HG02610 (cell line): Measurements from ENCODE around the gene CLEC18B.
"Not testable (repeated sequence)": the region's sequence is repeated elsewhere in the genome, so short reads cannot be mapped to it uniquely, and the experiment has no call there.

Source experiments
- ATAC-seq: cut with Tn5 transposase; IDR thresholded peaks from one replicate; pipeline ENCODE4 v1.9.1; 2021; ENCODE audit warnings: mild to moderate bottlenecking, moderate library complexity; ENCODE audit not compliant: unreplicated experiment

Gene CLEC18B

DNA sequence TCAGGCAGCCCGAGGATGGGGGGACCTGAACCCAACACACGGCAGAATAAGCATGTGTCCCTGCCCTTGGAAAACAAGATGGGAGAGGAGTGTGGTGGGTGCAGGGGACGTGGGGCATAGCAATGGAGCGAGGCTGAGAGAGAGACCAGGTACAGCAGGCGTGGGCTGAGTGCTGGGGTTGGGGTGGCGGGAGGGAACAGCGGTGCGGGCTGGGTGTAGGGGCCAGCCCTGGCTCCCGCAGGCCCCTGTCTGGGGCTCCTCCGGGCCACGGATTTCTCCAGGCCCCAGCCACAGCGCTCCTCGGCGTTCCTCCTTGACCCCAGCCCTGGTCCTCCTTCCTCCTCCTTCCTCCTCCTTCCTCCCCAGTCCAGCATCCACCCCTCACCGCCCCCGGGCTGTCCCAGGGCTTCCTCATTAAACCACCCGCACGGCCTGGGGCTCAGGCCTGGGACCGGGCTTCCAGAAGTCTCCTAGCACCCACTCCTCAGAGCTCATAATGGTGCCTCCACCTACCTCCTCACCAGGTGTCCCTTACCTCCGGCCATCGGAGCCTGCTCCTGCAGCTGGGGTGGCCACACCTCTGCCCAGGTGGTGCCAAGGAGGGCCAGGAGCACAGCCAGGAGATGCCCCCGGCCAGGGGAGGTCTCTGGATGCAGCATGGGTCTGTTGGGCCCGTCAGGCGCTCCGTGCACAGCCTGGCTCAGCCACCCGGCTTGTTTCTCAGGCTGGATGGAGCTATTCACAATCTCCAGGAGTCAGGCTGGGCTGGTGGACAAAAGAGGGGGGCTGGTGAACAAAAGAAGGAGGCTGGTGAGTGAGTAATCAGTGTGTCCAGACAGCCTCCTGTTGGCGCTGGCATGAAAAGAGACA is at the start of gene CLEC18B:
TSS of gene CLEC18B (minus strand) at position 867 of the 870 bp plus-strand sequence. CDS start at position 659, 208 bp downstream.
- not testable (repeated sequence) for ATAC-seq

DNA sequence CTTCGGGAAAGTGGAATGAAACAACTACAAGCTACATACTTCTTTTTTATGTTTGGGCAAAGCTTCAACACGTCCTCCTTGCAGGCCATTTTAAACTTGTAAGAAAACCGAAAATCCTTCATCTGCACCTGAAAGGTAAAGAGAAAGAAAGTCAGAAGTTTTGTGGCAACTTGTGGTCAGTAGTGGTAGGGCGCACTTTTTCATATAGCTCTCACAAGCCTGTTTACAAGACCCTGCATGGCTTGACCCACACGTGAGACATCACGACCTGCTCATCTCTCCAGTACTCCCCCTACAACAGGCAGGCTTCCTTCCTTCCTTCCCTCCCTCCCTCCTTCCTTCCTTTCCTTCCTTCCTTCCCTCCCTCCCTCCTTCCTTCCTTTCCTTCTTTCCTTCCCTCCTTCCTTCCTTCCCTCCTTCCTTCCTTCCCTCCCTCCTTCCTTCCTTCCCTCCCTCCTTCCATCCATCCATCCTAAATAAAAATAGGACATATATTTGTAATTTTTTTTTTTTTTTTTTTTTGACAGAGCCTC is 48.7 kb upstream of the CLEC18B start:
- no peak for ATAC-seq

DNA sequence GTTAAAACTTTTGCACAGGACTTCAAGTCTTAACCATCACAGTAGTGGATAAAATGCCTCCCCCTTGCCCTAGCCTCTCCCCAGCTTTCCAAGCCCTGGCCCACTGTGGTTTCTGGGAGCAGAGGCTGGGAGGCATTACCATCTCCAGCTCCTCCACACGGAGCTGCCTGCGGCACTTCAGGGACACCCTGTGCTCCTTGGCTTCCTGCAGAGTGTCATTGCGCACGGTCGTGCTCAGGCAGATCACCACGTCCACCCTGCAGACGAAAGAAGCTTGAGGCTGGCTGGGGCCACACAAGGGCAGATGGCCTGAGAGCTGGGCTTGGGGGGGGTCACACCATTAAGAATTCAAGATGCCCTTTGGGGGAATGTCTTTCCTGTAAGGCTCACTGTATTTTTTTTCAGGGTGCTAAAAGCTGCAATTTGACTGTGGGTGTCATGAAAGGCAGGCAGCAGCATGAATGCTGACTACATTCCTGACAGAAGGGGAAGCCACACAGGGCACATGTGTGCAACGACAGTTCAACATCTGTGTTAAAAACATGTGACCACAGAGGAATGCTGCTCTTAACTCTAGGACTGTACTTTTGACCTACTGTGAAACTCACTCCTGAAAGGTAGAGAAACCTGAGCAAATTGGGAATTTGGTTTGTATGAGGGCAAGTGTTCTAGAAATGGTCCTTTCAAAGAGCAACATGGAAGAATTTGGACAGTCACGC is 47.7 kb upstream of the CLEC18B start:
- ATAC-seq, result no peak

DNA sequence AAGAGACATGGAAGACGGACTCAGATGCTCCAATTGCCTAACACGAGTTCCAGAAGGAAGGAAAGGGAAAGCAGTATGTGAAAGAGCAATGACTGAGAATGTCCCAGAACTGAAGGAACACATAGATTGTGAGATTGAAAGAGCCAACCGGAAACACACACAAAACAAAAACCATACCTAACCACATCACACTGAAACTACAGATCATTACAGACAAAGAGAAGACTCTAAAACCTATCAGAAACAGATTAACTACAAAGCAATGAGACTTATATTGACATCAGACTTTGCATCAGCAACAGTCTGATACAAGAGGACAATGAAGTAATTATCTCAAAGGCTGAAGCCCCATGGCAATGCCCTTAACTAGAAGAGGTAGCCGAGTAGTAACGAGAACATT is 45.6 kb upstream of the CLEC18B start:
- ATAC-seq, result no peak

DNA sequence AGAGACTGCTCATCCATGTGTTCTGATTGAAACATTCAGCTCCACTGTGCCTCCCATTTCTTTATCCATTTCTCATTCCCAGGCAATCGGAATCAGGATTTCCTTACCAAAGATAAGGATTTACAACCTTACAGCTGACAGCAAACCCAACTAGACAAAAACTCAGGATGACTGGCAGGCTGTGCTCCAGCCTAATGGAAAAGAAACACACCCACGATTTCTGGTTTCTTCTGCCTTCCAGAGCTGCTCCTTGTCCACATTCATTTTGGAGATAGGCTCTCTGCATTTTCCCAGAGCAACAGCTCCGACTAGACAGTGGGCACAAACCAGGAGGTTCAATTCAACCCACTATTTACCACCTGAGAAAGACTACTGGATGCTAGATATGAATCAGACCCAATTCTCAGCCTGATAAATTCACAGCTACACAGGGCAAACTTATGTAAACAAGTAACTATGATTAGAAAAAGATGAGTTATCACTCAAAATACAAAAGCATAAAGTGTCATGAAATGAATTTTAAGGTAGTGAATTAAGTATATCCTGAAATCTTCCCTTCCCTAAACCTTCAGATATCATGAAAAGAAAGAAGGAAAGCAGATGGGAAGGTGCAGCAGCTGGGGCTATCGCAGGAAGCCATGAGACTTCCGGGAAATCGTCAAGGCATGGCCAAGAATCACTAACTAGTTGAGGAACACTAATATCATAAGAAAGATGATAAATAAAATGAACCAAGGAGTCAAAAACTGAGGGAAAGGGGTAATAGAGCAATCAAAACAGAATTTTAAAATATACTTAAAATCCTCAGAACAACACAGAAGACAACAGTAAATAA is 44.8 kb upstream of the CLEC18B start:
- no peak for ATAC-seq

DNA sequence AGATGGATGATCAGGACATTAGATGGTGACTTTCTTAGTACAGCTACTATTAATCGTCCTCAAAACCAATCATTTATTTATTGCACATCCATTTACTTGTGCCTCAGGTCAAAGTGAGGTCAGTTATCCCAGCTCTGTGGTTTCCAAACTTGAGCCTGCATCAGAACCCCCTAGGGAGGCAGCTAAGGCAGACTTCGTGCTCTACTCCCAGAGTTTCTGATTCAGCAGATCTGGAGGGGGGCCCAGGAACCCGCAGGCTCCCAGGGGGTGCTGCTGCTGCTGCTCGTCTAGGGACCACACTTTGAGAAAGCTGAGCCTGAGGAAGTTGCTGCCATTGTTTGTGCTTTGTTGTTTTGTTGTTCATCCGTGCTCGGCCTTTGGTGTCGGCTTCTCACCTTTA is 44.0 kb upstream of the CLEC18B start:
- ATAC-seq, result no peak

DNA sequence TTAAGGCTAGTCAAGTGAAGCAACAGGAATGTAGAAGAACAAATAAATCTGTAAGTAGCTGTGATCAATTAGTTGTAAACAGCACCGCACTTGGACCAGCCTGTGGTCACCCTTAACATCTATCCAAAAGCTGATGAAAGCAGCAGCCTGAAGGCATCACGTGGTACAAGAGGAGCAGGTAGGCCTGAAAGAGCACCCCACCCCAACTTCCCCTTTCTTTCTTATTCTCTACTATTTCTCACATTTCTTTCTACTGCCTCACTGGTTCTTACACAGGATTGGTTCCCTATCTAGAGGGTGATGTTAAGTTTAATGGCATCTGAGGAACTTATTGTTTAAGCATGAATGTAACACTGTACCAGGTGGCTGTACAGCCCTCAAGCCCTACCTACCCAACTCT is 42.6 kb upstream of the CLEC18B start:
- ATAC-seq, result no peak

DNA sequence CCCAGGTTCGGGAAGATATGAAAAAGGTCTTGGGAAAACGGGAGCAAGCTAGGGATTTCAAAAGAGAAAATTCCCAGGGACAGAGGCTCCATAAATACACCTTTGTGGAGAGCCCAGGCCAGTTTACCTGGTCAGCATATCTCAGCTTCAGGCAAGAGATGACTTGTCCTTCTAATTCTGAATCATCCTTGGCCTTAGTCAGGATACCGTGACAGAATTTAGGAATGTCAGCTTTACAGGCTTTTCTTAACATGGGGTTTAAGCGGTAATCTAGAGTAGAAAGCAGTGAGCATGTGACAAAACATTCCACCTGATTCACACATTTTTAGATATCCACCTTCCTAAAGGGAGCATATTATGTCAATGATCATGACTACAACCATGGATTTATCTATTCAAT is 41.1 kb upstream of the CLEC18B start:
- ATAC-seq, result no peak

DNA sequence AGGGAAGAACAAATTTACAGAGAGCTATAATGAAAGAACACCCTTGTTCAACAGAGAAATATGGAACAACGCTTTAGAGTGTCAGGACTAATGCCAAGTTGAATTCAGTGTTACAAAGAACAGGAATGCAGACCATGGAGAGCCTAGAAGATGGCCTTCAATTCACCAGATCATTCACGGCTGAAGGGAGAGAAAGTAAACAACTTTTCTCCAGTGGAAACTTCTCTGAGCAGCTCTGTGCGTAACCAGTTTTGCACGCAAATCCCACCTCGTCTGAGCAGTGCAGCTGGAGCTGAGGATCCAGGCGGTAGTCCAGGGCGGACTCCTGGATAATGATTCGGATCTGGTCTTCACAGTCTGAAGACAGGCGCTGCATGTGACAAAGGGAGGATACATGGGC is 40.5 kb upstream of the CLEC18B start:
- ATAC-seq, result no peak

DNA sequence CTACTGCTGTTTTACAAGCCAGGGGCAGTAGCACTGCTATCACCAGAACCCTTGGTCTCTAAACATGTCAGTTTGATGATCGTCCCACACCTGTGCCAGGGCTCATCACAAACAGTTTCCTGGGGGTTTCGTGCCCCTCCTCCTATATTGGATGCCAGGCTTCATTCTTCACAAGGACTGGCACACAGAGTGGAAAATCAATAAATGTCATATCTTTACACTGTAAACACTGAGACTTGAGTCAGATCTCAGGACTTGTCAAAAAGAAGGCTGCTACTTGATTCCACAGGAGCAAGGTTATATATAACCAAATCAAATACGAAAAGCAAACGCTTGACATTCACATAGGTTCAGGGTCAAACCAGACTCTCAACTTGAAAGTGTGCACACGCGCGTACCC is 39.3 kb upstream of the CLEC18B start:
- ATAC-seq, result no peak

DNA sequence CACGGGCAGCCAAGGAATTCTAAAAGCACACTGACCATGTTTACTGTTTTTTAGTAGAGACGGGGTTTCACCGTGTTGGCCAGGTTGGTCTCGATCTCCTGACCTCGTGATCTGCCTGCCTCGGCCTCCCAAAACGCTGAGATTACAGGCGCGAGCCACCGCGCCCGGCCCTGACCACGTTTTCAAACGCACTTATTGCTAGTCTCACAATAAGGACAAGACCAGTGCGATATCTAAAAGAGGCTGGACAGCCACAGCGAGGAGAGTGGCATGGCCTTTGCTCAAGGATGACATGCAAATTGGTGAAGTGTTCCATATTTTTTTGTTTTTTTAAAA is 35.0 kb upstream of the CLEC18B start:
- no peak for ATAC-seq

DNA sequence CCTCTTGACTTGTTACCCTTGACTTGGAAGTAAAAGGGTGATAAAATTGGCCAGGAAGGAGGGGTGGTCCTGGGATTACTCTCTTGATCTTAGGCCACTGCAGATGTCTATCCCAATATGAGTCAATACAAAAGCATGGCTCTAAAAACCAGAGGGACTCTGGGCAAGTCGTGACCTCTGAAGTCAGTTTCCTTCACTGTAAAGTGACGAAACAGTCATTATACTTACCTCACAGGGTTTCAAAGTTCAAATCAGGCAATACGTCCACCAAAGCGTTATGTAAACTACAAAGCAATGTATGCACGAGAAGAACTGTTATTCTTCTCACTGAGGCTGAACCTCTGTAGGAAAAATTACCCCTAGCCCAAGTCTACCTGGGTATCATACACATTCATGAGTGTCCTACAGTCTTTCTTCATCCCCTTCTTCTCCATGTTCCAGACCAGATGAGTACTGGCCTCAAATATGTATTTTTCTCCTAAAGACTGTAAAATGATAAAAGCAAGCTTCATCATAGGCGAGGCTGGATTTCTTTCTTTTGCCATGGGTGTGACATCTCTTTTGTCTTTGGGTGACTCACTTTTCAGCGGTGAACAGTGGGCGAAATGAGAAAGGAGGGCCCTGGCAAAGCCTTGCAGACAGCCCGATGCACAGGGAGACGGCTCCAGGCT is 34.5 kb upstream of the CLEC18B start:
- no peak for ATAC-seq

DNA sequence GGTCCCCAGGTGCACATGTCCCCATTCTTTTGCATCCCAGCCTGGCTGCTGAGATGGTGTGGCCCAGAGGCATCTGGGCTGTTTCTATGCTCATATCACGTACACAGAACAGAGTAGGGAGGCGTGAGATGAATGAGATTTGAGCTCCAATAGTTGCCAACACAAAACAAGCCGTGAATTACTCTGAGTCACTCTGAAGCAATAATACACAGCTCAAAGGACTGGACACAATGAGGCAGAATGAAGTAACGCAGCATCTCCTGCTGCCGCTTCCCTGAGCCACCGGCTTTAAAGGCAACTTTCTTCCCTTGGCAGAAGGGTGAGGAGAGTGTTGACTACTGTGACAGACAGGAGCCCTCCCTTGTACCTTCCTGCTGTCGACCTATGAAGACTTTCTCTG is 33.9 kb upstream of the CLEC18B start:
- ATAC-seq, result no peak

DNA sequence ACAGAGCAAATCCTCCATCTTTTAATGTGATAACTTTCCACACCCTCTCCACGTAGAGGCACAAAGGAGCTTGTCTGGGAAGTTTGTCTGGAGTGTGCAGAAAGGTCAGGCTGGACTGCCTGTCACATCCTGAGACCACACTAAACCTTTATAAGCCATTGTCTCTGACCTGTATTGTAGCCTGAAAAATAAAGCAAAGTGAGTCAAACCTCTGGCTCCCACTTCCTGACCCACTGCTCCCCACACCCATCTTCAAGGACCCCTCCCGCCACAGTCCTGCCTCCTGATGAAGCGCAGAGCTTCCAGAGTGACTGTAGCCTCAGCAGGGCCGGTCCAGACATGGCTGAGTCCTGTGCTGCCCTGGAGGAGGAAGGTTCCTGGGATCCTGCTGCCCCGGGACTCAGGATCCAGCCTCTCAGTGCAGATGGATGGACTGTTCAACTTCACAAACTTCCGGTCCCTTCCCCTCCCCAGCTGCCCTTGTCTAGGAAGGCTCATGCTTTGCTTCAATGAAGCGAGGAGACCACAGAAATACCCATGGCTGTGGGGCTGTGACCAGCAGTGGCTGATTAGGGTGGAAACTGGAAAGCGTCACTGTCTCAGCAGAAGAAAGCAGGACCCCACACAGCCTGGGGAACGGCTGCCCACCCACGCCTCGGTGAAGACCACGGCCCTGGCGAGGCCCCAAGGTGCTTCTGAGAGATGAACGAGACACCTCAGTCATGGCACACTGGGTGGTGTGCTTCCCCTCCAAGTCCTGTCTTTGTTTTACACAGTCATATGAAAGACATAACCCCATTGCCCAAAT is 30.9 kb upstream of the CLEC18B start:
- peak; percentile 90 for ATAC-seq

DNA sequence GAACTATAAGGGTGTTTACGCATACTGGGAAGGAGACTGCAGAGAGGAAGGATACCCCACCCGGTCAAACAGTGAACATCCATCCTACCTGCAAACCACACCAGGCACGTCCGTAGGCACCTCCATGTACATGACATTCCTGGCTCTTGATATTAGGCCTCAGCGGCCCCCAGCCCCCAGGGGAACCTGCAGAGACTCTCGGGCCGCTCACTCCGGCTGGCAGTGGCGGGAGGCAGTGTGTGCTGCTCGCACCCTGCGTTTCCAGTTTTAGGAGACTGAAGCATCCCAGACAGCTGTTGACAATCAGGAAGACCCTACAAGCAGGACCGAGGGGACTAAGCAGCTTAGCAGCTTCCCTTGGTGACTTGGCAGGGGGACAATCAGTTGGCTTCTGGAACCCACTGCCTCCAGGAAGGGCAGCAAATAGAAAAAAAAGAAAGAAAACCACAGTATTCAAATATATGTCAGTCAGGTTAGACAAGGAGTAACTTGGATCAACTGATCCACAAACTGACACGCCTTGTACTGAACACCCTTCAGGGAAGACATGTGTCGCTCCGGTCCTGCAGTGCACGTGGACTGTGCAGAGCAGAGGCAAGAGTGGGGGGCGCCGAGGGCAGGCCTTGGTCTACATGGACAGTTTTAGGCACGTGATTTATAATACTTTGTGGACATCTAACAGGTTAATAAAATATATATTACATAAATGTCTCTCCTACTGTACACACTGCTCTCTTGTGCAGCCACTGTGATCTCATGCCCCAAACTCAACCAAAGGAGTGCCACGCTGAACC is 29.9 kb upstream of the CLEC18B start:
- ATAC-seq, result no peak

DNA sequence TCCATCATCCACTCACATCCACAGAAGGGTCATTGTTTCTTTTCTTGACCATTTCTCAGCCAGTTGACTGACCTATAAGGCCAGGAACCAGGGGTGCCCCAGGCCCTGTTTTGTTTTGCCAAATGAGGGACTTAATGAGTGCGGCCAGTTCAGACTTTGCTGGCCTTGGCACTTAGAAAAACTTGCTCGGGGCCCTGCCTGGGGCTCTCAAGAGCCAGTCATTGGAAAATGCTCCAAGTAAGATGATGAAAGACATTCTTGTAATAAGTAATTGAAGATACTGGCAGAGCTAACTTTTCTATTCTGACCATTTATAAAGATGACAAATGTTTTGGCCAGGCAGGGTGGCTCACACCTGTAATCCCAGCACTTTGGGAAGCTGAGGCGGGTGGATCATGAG is 29.0 kb upstream of the CLEC18B start:
- no peak for ATAC-seq

DNA sequence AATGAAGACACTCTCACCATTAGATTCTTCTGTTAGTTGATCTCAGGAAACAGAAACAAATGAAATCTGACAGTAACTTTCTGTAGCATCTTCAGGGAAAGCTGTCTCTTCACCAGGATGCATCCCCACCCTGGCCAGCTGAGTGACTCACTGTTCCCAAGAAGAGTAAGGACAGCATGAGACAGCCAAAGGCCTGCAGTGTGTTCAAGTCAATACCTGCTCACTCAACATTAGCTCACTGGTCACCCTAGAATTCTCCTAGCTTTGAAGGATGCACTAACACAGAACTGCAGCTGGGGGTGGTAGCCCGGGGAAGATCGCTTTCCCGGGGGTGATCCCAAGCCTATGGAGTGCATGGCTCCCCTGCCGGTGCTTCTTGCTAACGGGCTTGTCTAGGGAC is 28.2 kb upstream of the CLEC18B start:
- no peak for ATAC-seq

DNA sequence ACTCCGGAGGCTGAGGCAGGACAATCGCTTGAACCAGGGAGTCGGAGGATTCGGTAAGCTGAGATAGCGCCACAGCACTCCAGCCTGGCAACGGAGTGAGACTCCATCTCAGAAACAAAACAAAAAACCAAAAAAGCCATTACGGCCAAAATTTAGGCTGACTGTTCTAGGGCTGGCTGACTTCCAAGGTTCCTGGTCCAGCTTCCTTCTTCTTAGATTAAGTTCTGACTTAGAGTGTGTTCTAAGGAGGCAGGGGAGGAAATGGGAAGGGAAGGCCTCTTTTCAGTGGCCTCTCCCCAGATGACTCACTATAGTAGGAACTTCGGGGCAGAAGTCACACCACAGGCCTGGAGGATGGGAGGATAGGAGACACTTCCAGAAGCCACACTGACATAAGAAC is 27.7 kb upstream of the CLEC18B start:
- no peak for ATAC-seq

DNA sequence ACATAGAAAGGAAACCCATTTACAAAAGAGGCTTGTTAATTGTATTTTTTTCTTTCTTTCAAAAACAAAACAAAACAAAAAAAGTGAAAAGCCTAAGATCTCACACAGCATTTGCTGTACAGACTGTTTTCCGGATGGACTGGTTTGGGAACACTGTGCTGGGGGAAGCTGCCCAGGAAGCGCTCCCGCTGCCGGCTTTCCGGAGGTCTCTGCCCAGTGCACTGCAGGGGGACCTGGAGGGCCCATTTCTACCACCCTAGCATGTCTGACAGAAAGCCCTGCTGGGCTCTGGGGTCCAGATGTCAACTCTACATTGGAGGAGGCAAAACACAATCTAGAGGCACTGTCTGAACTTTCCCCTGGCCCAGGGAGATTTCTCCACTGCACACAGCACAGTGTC is 26.3 kb upstream of the CLEC18B start:
- no peak for ATAC-seq
